HEK293 (cell line): Measurements from ENCODE around the gene HOXA3.

Experiments
- INSM2 ChIP-seq: fragments of 450-650 bp; formaldehyde crosslinking; IDR thresholded peaks from 2 replicates; pipeline ENCODE4 v1.5.1; 2016; ENCODE audit warnings: missing biosample characterization, missing genetic modification characterization
- KLF17 ChIP-seq: fragments of 450-650 bp; formaldehyde crosslinking; IDR thresholded peaks from 2 replicates; pipeline ENCODE4 v1.5.1; 2016; ENCODE audit warnings: missing biosample characterization, missing genetic modification characterization
- KLF7 ChIP-seq: fragments of 450-650 bp; formaldehyde crosslinking; IDR thresholded peaks from 2 replicates; pipeline ENCODE4 v1.5.1; 2016; ENCODE audit warnings: missing biosample characterization, missing genetic modification characterization, borderline replicate concordance
- KLF8 ChIP-seq: fragments of 450-650 bp; formaldehyde crosslinking; IDR thresholded peaks from 2 replicates; pipeline ENCODE4 v1.5.1; 2016; ENCODE audit warnings: missing biosample characterization, missing genetic modification characterization
- MYNN ChIP-seq: fragments of 450-650 bp; formaldehyde crosslinking; IDR thresholded peaks from 2 replicates; pipeline ENCODE4 v1.5.1; 2016; ENCODE audit warnings: missing biosample characterization, missing genetic modification characterization, borderline replicate concordance
- MZF1 ChIP-seq: fragments of 450-650 bp; formaldehyde crosslinking; IDR thresholded peaks from 2 replicates; pipeline ENCODE4 v1.5.1; 2017; ENCODE audit warnings: missing biosample characterization, missing genetic modification characterization, borderline replicate concordance
- PATZ1 ChIP-seq: fragments of 450-650 bp; formaldehyde crosslinking; IDR thresholded peaks from 2 replicates; pipeline ENCODE4 v1.5.1; 2016; ENCODE audit warnings: missing biosample characterization, missing genetic modification characterization
- PRDM10 ChIP-seq: fragments of 450-650 bp; formaldehyde crosslinking; IDR thresholded peaks from 2 replicates; pipeline ENCODE4 v1.5.1; 2016; ENCODE audit warnings: missing biosample characterization, missing genetic modification characterization
- ZBTB21 ChIP-seq: fragments of 450-650 bp; formaldehyde crosslinking; IDR thresholded peaks from 2 replicates; pipeline ENCODE4 v1.5.1; 2017; ENCODE audit warnings: missing biosample characterization, missing genetic modification characterization
- ZBTB6 ChIP-seq: fragments of 450-650 bp; formaldehyde crosslinking; IDR thresholded peaks from 2 replicates; pipeline ENCODE4 v1.5.1; 2017; ENCODE audit warnings: missing biosample characterization, missing genetic modification characterization
- ZFP3 ChIP-seq: fragments of 450-650 bp; formaldehyde crosslinking; IDR thresholded peaks from 2 replicates; pipeline ENCODE4 v1.5.1; 2016; ENCODE audit warnings: low read depth, missing biosample characterization, missing genetic modification characterization
- ZNF169 ChIP-seq: fragments of 450-650 bp; formaldehyde crosslinking; IDR thresholded peaks from 2 replicates; pipeline ENCODE4 v1.5.1; 2016; ENCODE audit warnings: missing biosample characterization, missing genetic modification characterization
- ZNF202 ChIP-seq: fragments of 450-650 bp; formaldehyde crosslinking; IDR thresholded peaks from 2 replicates; pipeline ENCODE4 v1.5.1; 2016; ENCODE audit warnings: missing biosample characterization, missing genetic modification characterization, borderline replicate concordance
- ZNF223 ChIP-seq: fragments of 450-650 bp; formaldehyde crosslinking; IDR thresholded peaks from 2 replicates; pipeline ENCODE4 v1.5.1; 2016; ENCODE audit warnings: missing biosample characterization, missing genetic modification characterization
- ZNF24 ChIP-seq: fragments of 450-650 bp; formaldehyde crosslinking; IDR thresholded peaks from 2 replicates; pipeline ENCODE4 v1.5.1; 2016; ENCODE audit warnings: missing biosample characterization, missing genetic modification characterization
- ZNF302 ChIP-seq: fragments of 450-650 bp; formaldehyde crosslinking; IDR thresholded peaks from 2 replicates; pipeline ENCODE4 v1.5.1; 2016; ENCODE audit warnings: missing biosample characterization, missing genetic modification characterization, low read depth
- ZNF311 ChIP-seq: fragments of 450-650 bp; formaldehyde crosslinking; IDR thresholded peaks from 2 replicates; pipeline ENCODE4 v1.5.1; 2017; ENCODE audit warnings: missing biosample characterization, missing genetic modification characterization, borderline replicate concordance
- ZNF341 ChIP-seq: fragments of 450-650 bp; formaldehyde crosslinking; IDR thresholded peaks from 2 replicates; pipeline ENCODE4; 2016; ENCODE audit warnings: low read depth, missing biosample characterization, missing genetic modification characterization
- ZNF449 ChIP-seq: fragments of 450-650 bp; formaldehyde crosslinking; IDR thresholded peaks from 2 replicates; pipeline ENCODE4 v1.5.1; 2017; ENCODE audit warnings: missing biosample characterization, mild to moderate bottlenecking, missing genetic modification characterization, moderate library complexity
- ZNF521 ChIP-seq: fragments of 450-650 bp; formaldehyde crosslinking; IDR thresholded peaks from 2 replicates; pipeline ENCODE4 v1.5.1; 2017; ENCODE audit warnings: missing biosample characterization, mild to moderate bottlenecking, missing genetic modification characterization
- ZNF660 ChIP-seq: fragments of 450-650 bp; IDR thresholded peaks from 2 replicates; pipeline ENCODE4 v1.5.1; 2018; ENCODE audit warnings: missing biosample characterization, mild to moderate bottlenecking, missing genetic modification characterization
- ZNF664 ChIP-seq: fragments of 450-650 bp; formaldehyde crosslinking; IDR thresholded peaks from 2 replicates; pipeline ENCODE4 v1.5.1; 2016; ENCODE audit warnings: missing biosample characterization, missing genetic modification characterization
- ZNF670 ChIP-seq: fragments of 450-650 bp; formaldehyde crosslinking; IDR thresholded peaks from 2 replicates; pipeline ENCODE4 v1.5.1; 2016; ENCODE audit warnings: missing biosample characterization, missing genetic modification characterization, low read depth
- ZNF791 ChIP-seq: fragments of 450-650 bp; formaldehyde crosslinking; IDR thresholded peaks from 2 replicates; pipeline ENCODE4 v1.5.1; 2016; ENCODE audit warnings: missing biosample characterization, missing genetic modification characterization
- ZNF843 ChIP-seq: fragments of 450-650 bp; formaldehyde crosslinking; IDR thresholded peaks from 2 replicates; pipeline ENCODE4 v1.5.1; 2016; ENCODE audit warnings: missing biosample characterization, missing genetic modification characterization
- ZSCAN30 ChIP-seq: fragments of 450-650 bp; IDR thresholded peaks from 2 replicates; pipeline ENCODE4 v1.5.1; 2018; ENCODE audit warnings: missing biosample characterization, mild to moderate bottlenecking, missing genetic modification characterization, moderate library complexity
- ZSCAN5A ChIP-seq: fragments of 450-650 bp; formaldehyde crosslinking; IDR thresholded peaks from 2 replicates; pipeline ENCODE4 v1.5.1; 2016; ENCODE audit warnings: missing biosample characterization, missing genetic modification characterization

HOXA3 gene

GRCh38 chr7:27185013-27185853, 32.9 kb upstream of the HOXA3 start, which contains the start of gene HOXA11 (continued):
- TF ChIP-seq ZNF660 (peak; percentile 1; the same call in 1 of the 2 replicates), KLF7 (tag by site-specific recombination) (no peak), ZNF223 (no peak), MYNN (no peak), ZNF791 (tag by site-specific recombination) (no peak), ZNF341 (peak; percentile 93), ZNF24 (tag by site-specific recombination) (peak; percentile 13; the same call in 1 of the 2 replicates), ZNF449 (tag by site-specific recombination) (no peak), ZNF169 (tag by site-specific recombination) (no peak), KLF17 (no peak), ZNF302 (no peak), ZBTB6 (no peak), ZFP3 (tag by site-specific recombination) (peak; percentile 58; the same call in 1 of the 2 replicates), ZBTB21 (tag by site-specific recombination) (peak; percentile 77), ZNF311 (tag by site-specific recombination) (no peak), INSM2 (tag by site-specific recombination) (peak; percentile 10; the same call in 1 of the 2 replicates), PATZ1 (tag by site-specific recombination) (peak; percentile 94), ZNF521 (no peak), MZF1 (tag by site-specific recombination) (no peak), ZNF670 (tag by site-specific recombination) (no peak), ZSCAN5A (no peak), PRDM10 (tag by site-specific recombination) (peak; percentile 43), ZNF664 (no peak), ZNF202 (tag by site-specific recombination) (no peak), ZNF843 (no peak), ZSCAN30 (no peak), KLF8 (tag by site-specific recombination) (peak; percentile 47)
